ENCODE measurements around the gene COL17A1.

Gene COL17A1

DNA sequence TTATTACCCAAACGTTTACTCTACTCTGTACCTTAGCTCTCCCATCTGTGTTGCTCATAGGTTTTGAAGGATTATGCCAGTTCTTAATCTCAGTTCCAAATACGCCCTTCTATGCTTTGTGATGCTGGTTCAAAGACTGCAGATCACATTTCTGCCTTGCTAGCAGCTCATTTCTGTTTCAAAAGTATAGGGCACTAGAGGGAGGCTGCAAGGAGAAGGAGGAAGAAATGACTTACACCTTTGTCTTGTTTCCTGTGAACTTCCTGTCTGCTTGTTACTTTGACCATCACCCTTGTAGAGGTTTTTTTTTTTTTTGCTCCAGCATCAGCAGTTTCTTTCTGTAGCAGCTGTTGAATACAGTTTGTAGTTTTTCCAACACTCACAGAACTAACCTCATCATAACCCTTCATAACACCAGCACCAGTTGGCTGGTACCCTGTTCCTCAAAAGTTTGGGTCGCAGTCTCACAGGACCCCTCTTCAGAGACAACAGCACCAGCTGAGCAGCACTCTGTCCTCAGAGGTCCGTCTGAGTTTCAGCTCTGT, 102.2 kb downstream of the COL17A1 start:
- peak; percentile 76 for DNase-seq

DNA sequence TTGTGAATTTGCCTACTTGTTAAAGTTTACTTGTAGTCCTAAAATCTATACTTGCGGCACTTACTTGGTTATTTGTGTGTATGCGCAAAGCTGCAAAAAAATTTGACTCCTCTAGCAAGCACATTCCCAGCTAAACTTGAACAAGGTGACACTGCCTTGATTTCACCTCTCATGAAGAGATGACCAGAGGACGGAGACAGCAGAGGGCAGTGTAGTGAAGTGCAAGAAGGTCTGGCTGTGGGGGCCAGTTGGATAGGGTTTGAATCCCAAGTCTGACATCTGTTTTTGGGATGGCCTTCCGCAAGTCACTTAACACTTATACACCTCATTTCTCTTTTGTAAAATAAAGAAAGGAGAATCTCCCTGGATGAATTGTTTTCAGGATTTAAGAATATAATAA, 103.0 kb downstream of the COL17A1 start:
- DNase-seq = no peak
